Prostate gland (tissue), 2 donors: ENCODE data around the gene RCL1.

ENCODE experiments used
- CTCF ChIP-seq, 4 experiments: fragments of 200-600 bp in 2 of 4; fragments of 450-650 bp in 2 of 4; sonication (generic) in 2 of 4; IDR thresholded peaks; 1 replicate in 3 of 4; 2 replicates in 1 of 4; pipeline ENCODE4 v1.5.1; 2016 to 2019; ENCODE audit warnings: antibody characterized with exemption in 4 of 4, mild to moderate bottlenecking in 2 of 4, moderate library complexity in 2 of 4
- POLR2A ChIP-seq: fragments of 450-650 bp; IDR thresholded peaks from one replicate; pipeline ENCODE4 v1.6.1; 2016; ENCODE audit warnings: antibody characterized with exemption, mild to moderate bottlenecking
- POLR2AphosphoS5 ChIP-seq: sonication (generic); formaldehyde crosslinking; IDR thresholded peaks from one replicate; pipeline ENCODE4 v1.6.1; 2017; ENCODE audit warnings: antibody characterized with exemption

DNA sequence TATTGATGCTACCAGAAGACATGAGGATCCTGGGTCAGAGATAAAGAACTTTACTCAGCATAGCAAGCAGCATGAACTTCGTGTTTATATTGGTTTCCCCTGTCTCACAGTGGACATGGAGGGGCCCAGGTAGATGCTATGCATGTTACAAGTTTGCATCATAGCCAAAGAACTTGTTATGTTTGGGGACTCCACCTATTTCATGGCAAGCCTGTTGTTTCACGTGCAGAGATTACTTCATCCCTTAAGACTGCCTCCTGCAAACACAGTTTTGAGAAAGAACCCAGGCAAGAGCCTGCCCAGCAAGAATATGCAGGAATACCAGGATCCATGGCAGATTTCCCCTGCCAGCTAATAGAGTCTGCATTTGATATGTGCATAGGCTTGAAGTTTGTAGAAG, 68.4 kb downstream of the RCL1 start:
- TF ChIP-seq CTCF (IDR thresholded peaks at IDR 0.05) (no peak), POLR2AphosphoS5 (no peak), POLR2A (no peak)
